ENCODE measurements around the gene XXYLT1. TPM values are rescaled to one million over a fixed set of nuclear protein-coding genes. Genes with fewer than 3 reads are reported as not detected.

Gene XXYLT1
- total and polyA plus RNA-seq, 10 of the 15 experiments (the other 5 are each of a cell fraction or from before 2014, with no cell fraction given), result 1.2 to 14.2 (median 9.3) TPM

DNA sequence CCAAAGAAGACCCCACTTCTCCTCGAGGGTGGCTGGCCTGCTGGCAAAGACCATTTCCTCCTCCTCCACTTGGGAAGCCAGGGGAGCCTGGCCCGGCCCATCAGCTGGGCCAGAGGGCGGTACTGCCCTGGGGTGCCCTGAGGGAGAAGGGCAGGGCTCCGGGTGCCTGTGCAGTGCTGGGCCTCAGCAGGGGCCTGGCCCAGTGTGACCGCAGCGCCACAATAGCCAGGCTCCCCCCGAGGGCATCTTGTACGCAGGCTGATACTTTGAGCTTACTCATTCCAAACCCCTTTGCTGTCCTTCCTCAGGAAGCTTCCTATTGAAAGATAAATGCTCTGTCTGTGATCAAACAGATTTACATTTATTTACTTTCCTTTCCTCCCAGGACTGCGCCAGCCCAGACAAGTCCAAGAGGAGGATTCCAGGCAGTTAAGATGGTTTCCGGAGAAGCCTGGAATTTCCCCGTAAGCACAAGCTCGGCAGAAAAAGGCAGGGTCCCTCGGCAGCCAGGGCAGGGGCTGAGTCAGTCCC is 240.1 kb downstream of the XXYLT1 start:
- no TSS peak for BruUV-seq (replicated peaks)
- ATAC-seq, result no peak
- Histone ChIP-seq H2AFZ (ENCODE audit: control insufficient read depth, low read depth, low read length) (no peak overlapping the region), H3K27me3 (replicated peaks in 1 of 2; ENCODE audit: control insufficient read depth in 2 of 2, insufficient read depth in 2 of 2, low read length in 1 of 2) (no peaks in the 10 kb centered on the region; a peak in 1 of 4 replicates), H4K20me1 (ENCODE audit: control insufficient read depth, insufficient read depth) (no peaks in the 10 kb centered on the region), H3K79me2 (ENCODE audit: control insufficient read depth, insufficient read depth, low read length) (no peaks in the 10 kb centered on the region), H3K9ac (ENCODE audit: control insufficient read depth, insufficient read depth, low read length) (no peak overlapping the region), H3K4me2 (ENCODE audit: control insufficient read depth, insufficient read depth) (no peak overlapping the region), H3K9me3 (replicated peaks; ENCODE audit: control insufficient read depth, insufficient read depth, low read length) (no peaks in the 10 kb centered on the region), H3K27ac (ENCODE audit: control insufficient read depth, insufficient read depth) (no peak overlapping the region), H3K4me3 (no peak overlapping the region), H3K36me3 (ENCODE audit: control insufficient read depth in 2 of 2, insufficient read depth in 2 of 2, low read length in 1 of 2) (no peaks in the 10 kb centered on the region), H3K4me1 (ENCODE audit: control insufficient read depth, insufficient read depth, low read length) (no peaks in the 10 kb centered on the region)
- intact Hi-C loops (cut with micrococcal nuclease; ENCODE audit: unreplicated experiment) (no loop called here), in situ Hi-C loops (cut with MboI) (no loop called here)
- FAIRE-seq, result no peak
- SMC1A ChIA-PET (ENCODE audit: uncharacterized antibody, unreplicated experiment), result no interaction called here
- CTCF ChIA-PET, result interaction anchor here (1.0 to 1.3 kb wide), 2 partner anchors 18 to 76 kb away, joined by 3 to 4 read pairs; no protein-coding TSS in a partner anchor
- POLR2A ChIA-PET, result no interaction called here
- RAD21 ChIA-PET (ENCODE audit: unreplicated experiment), result no interaction called here
- 45% methylated on average over 13 of the region's 13 CpGs for WGBS (ENCODE audit: insufficient coverage, insufficient replicate concordance, low lambda C conversion rate, missing lambda C conversion rate)
- TF ChIP-seq NRF1 (conservative IDR thresholded peaks at IDR 0.05; ENCODE audit: low read depth, low read length) (no peak), RB1 (IDR thresholded peaks at IDR 0.05; ENCODE audit: borderline replicate concordance) (no peak), JUND (IDR thresholded peaks at IDR 0.05; ENCODE audit: low read depth, low read length) (no peak), CREM (IDR thresholded peaks at IDR 0.05; ENCODE audit: low read depth) (no peak), ELK1 (IDR thresholded peaks at IDR 0.05; ENCODE audit: low read depth, low read length) (no peak), BCL3 (IDR thresholded peaks at IDR 0.05; ENCODE audit: borderline replicate concordance, insufficient read depth, low read depth, low read length, poor library complexity, severe bottlenecking) (no peak), NR2C1 (IDR thresholded peaks at IDR 0.05) (no peak), BRCA1 (IDR thresholded peaks at IDR 0.05; ENCODE audit: low read depth, low read length) (no peak), HDGF (IDR thresholded peaks at IDR 0.05) (no peak), TBL1XR1 (IDR thresholded peaks at IDR 0.05; ENCODE audit: low read depth, low read length) (no peak), ZNF24 (IDR thresholded peaks at IDR 0.05) (no peak), YY1 (IDR thresholded peaks at IDR 0.05; ENCODE audit: low read depth, low read length) (no peak), KDM1A (IDR thresholded peaks at IDR 0.05; ENCODE audit: borderline replicate concordance) (no peak), ATF2 (IDR thresholded peaks at IDR 0.05; ENCODE audit: low read length) (no peak), FOXK2 (IDR thresholded peaks at IDR 0.05) (no peak)
- TF ChIP-seq, protein P1, sequence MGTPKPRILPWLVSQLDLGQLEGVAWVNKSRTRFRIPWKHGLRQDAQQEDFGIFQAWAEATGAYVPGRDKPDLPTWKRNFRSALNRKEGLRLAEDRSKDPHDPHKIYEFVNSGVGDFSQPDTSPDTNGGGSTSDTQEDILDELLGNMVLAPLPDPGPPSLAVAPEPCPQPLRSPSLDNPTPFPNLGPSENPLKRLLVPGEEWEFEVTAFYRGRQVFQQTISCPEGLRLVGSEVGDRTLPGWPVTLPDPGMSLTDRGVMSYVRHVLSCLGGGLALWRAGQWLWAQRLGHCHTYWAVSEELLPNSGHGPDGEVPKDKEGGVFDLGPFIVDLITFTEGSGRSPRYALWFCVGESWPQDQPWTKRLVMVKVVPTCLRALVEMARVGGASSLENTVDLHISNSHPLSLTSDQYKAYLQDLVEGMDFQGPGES (IDR thresholded peaks at IDR 0.05), result no peak
- DNase-seq (ENCODE audit: low read depth, low spot score), result no peak
